ENCODE data around the gene ENTR1.
"Not testable (repeated sequence)": the region's sequence is repeated elsewhere in the genome, so short reads cannot be mapped to it uniquely, and the experiment has no call there.

The ENTR1 gene

GRCh38 chr9:136433043-136433715 is 22.8 kb upstream of the ENTR1 start:
- no peaks in the 10 kb centered on the region for H3K27me3 ChIP-seq (ENCODE audit: low read depth)
- no peak for DNase-seq (ENCODE audit: low spot score in 2 of 2)
- H3K4me1 ChIP-seq, result peaks cover 9% of the 10 kb centered on the region
- in situ Hi-C loops (cut with MboI; ENCODE audit: low sequenced_read_pairs), result no loop called here
- H3K4me3 ChIP-seq, result no peak overlapping the region
- H3K9me3 ChIP-seq, result no peaks in the 10 kb centered on the region
- H3K36me3 ChIP-seq (replicated peaks), result peaks cover 28% of the 10 kb centered on the region

GRCh38 chr9:136432591-136432990 is 22.2 kb upstream of the ENTR1 start:
- DNase-seq (ENCODE audit: low spot score in 2 of 2), result no peak
- Histone ChIP-seq H3K36me3 (replicated peaks) (peaks cover 25% of the 10 kb centered on the region), H3K4me1 (peaks cover 6% of the 10 kb centered on the region), H3K9me3 (no peaks in the 10 kb centered on the region), H3K4me3 (no peak overlapping the region), H3K27me3 (ENCODE audit: low read depth) (no peaks in the 10 kb centered on the region)
- in situ Hi-C loops (cut with MboI; ENCODE audit: low sequenced_read_pairs), result no loop called here

- in situ Hi-C loops (cut with MboI; ENCODE audit: low sequenced_read_pairs), result no loop called here
- Histone ChIP-seq H3K36me3 (replicated peaks) (peaks cover 30% of the 10 kb centered on the region), H3K4me1 (no peaks in the 10 kb centered on the region), H3K4me3 (no peak overlapping the region), H3K27me3 (ENCODE audit: low read depth) (no peaks in the 10 kb centered on the region), H3K9me3 (no peaks in the 10 kb centered on the region)
- no peak for DNase-seq (ENCODE audit: low spot score in 2 of 2)
Measured at GRCh38 chr9:136431782-136432350, 21.5 kb upstream of the ENTR1 start.

- Histone ChIP-seq H3K27me3 (ENCODE audit: low read depth) (no peaks in the 10 kb centered on the region), H3K4me1 (no peaks in the 10 kb centered on the region), H3K36me3 (replicated peaks) (peaks cover 30% of the 10 kb centered on the region), H3K9me3 (no peaks in the 10 kb centered on the region), H3K4me3 (no peak overlapping the region)
- no peak for DNase-seq (ENCODE audit: low spot score in 2 of 2)
- in situ Hi-C loops (cut with MboI; ENCODE audit: low sequenced_read_pairs), result no loop called here
Measured at GRCh38 chr9:136430588-136431234, 20.3 kb upstream of the ENTR1 start.

GRCh38 chr9:136429683-136430491 is 19.5 kb upstream of the ENTR1 start:
- no peak for DNase-seq (ENCODE audit: low spot score in 2 of 2)
- Histone ChIP-seq H3K36me3 (replicated peaks) (peaks cover 31% of the 10 kb centered on the region), H3K4me1 (no peaks in the 10 kb centered on the region), H3K27me3 (ENCODE audit: low read depth) (no peaks in the 10 kb centered on the region), H3K4me3 (no peak overlapping the region), H3K9me3 (no peaks in the 10 kb centered on the region)
- in situ Hi-C loops (cut with MboI; ENCODE audit: low sequenced_read_pairs), result no loop called here

- DNase-seq (ENCODE audit: low spot score in 2 of 2), result no peak
- peaks cover 38% of the 10 kb centered on the region for H3K36me3 ChIP-seq (replicated peaks)
- in situ Hi-C loops (cut with MboI; ENCODE audit: low sequenced_read_pairs), result no loop called here
- no peaks in the 10 kb centered on the region for H3K9me3 ChIP-seq
- H3K4me3 ChIP-seq, result no peak overlapping the region
- H3K27me3 ChIP-seq (ENCODE audit: low read depth), result no peaks in the 10 kb centered on the region
- no peaks in the 10 kb centered on the region for H3K4me1 ChIP-seq
Measured at GRCh38 chr9:136429075-136429628, 18.7 kb upstream of the ENTR1 start.

GRCh38 chr9:136426787-136427186 is 16.4 kb upstream of the ENTR1 start:
- DNase-seq (ENCODE audit: low spot score in 2 of 2), result no peak
- Histone ChIP-seq H3K36me3 (replicated peaks) (peaks cover 62% of the 10 kb centered on the region), H3K27me3 (ENCODE audit: low read depth) (no peaks in the 10 kb centered on the region), H3K9me3 (no peaks in the 10 kb centered on the region), H3K4me3 (no peak overlapping the region), H3K4me1 (no peaks in the 10 kb centered on the region)
- in situ Hi-C loops (cut with MboI; ENCODE audit: low sequenced_read_pairs), result no loop called here

GRCh38 chr9:136425367-136425766 is 15.0 kb upstream of the ENTR1 start:
- DNase-seq (ENCODE audit: low spot score in 2 of 2); H3K4me3 ChIP-seq; H3K9me3 ChIP-seq; H3K4me1 ChIP-seq; in situ Hi-C loops (cut with MboI; ENCODE audit: low sequenced_read_pairs); H3K27me3 ChIP-seq (ENCODE audit: low read depth): not testable (repeated sequence)
- peaks cover 62% of the 10 kb centered on the region for H3K36me3 ChIP-seq (replicated peaks)

- in situ Hi-C loops (cut with MboI; ENCODE audit: low sequenced_read_pairs), result no loop called here
- Histone ChIP-seq H3K27me3 (ENCODE audit: low read depth) (no peaks in the 10 kb centered on the region), H3K4me3 (no peak overlapping the region), H3K4me1 (no peaks in the 10 kb centered on the region), H3K9me3 (no peaks in the 10 kb centered on the region), H3K36me3 (replicated peaks) (peaks cover 56% of the 10 kb centered on the region)
- DNase-seq (ENCODE audit: low spot score in 2 of 2), result no peak
Measured at GRCh38 chr9:136424750-136425362, 14.4 kb upstream of the ENTR1 start.

GRCh38 chr9:136423432-136424146 is 13.2 kb upstream of the ENTR1 start:
- in situ Hi-C loops (cut with MboI; ENCODE audit: low sequenced_read_pairs), result no loop called here
- H3K4me3 ChIP-seq, result no peak overlapping the region
- no peak for DNase-seq (ENCODE audit: low spot score in 2 of 2)
- H3K9me3 ChIP-seq, result no peaks in the 10 kb centered on the region
- no peaks in the 10 kb centered on the region for H3K27me3 ChIP-seq (ENCODE audit: low read depth)
- no peaks in the 10 kb centered on the region for H3K4me1 ChIP-seq
- H3K36me3 ChIP-seq (replicated peaks), result peaks cover 56% of the 10 kb centered on the region

- in situ Hi-C loops (cut with MboI; ENCODE audit: low sequenced_read_pairs), result no loop called here
- peaks cover 60% of the 10 kb centered on the region for H3K36me3 ChIP-seq (replicated peaks)
- DNase-seq (ENCODE audit: low spot score in 2 of 2), result no peak
Measured at GRCh38 chr9:136422876-136423275, 12.5 kb upstream of the ENTR1 start.

GRCh38 chr9:136421791-136422190 is 11.4 kb upstream of the ENTR1 start:
- no peaks in the 10 kb centered on the region for H3K27me3 ChIP-seq (ENCODE audit: low read depth)
- in situ Hi-C loops (cut with MboI; ENCODE audit: low sequenced_read_pairs), result no loop called here

More at GRCh38 chr9:136422876-136423275, 12.5 kb upstream of the ENTR1 start:
- H3K4me1 ChIP-seq, result no peaks in the 10 kb centered on the region
- H3K27me3 ChIP-seq (ENCODE audit: low read depth), result no peaks in the 10 kb centered on the region
- no peaks in the 10 kb centered on the region for H3K9me3 ChIP-seq
- no peak overlapping the region for H3K4me3 ChIP-seq

GRCh38 chr9:136419092-136419420 is 8.6 kb upstream of the ENTR1 start:
- Histone ChIP-seq H3K4me3 (no peak overlapping the region), H3K36me3 (replicated peaks) (peaks cover 82% of the 10 kb centered on the region), H3K27me3 (ENCODE audit: low read depth) (no peaks in the 10 kb centered on the region), H3K4me1 (no peaks in the 10 kb centered on the region), H3K9me3 (no peaks in the 10 kb centered on the region)
- in situ Hi-C loops (cut with MboI; ENCODE audit: low sequenced_read_pairs), result no loop called here
- no peak for DNase-seq (ENCODE audit: low spot score in 2 of 2)

More at GRCh38 chr9:136421791-136422190, 11.4 kb upstream of the ENTR1 start:
- Histone ChIP-seq H3K9me3 (no peaks in the 10 kb centered on the region), H3K4me3 (no peak overlapping the region), H3K36me3 (replicated peaks) (peaks cover 64% of the 10 kb centered on the region), H3K4me1 (no peaks in the 10 kb centered on the region)
- DNase-seq (ENCODE audit: low spot score in 2 of 2), result no peak

All from HAP-1 (cell line).